ENCODE measurements around the gene CACNA2D2. TPM values are rescaled to one million over a fixed set of nuclear protein-coding genes. Genes with fewer than 3 reads are reported as not detected.

The CACNA2D2 gene
- total and polyA plus RNA-seq, 7 donors, result 0.14 to 1.6 (median 0.83) TPM

- H3K4me3 ChIP-seq, result no peak overlapping the region
- TF ChIP-seq, protein P1, sequence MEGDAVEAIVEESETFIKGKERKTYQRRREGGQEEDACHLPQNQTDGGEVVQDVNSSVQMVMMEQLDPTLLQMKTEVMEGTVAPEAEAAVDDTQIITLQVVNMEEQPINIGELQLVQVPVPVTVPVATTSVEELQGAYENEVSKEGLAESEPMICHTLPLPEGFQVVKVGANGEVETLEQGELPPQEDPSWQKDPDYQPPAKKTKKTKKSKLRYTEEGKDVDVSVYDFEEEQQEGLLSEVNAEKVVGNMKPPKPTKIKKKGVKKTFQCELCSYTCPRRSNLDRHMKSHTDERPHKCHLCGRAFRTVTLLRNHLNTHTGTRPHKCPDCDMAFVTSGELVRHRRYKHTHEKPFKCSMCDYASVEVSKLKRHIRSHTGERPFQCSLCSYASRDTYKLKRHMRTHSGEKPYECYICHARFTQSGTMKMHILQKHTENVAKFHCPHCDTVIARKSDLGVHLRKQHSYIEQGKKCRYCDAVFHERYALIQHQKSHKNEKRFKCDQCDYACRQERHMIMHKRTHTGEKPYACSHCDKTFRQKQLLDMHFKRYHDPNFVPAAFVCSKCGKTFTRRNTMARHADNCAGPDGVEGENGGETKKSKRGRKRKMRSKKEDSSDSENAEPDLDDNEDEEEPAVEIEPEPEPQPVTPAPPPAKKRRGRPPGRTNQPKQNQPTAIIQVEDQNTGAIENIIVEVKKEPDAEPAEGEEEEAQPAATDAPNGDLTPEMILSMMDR (IDR thresholded peaks at IDR 0.05), result no peak
- H3K4me1 ChIP-seq, result no peaks in the 10 kb centered on the region
- WGBS, 3 donors, result 49 to 61% (median 55%) methylated on average over 4 of the region's 4 CpGs
- DNase-seq (no peak), ATAC-seq (no peak)
- H3K27ac ChIP-seq, result no peak overlapping the region
- no peaks in the 10 kb centered on the region for H3K27me3 ChIP-seq (ENCODE audit: insufficient read depth in 3 of 3, low read length in 2 of 3)
- H3K36me3 ChIP-seq (ENCODE audit: insufficient read depth in 1 of 2, low read depth in 1 of 2), result no peaks in the 10 kb centered on the region
- intact Hi-C loops (cut with DNase I), result no loop called here
- H3K9me3 ChIP-seq, result no peaks in the 10 kb centered on the region
Observed at GRCh38 chr3:50480471-50480870, 23.0 kb downstream of the CACNA2D2 start.

- TF ChIP-seq, protein P1 (IDR thresholded peaks at IDR 0.05), result no peak
- H3K27me3 ChIP-seq (ENCODE audit: insufficient read depth in 3 of 3, low read length in 2 of 3), result no peaks in the 10 kb centered on the region
- H3K27ac ChIP-seq, result no peak overlapping the region
- H3K9me3 ChIP-seq, result no peaks in the 10 kb centered on the region
- no peak overlapping the region for H3K4me3 ChIP-seq
- DNase-seq (no peak), ATAC-seq (no peak)
- peaks cover under 1% of the 10 kb centered on the region for H3K4me1 ChIP-seq
- 73 to 84% (median 74%) methylated on average over 4 of the region's 4 CpGs for WGBS, 3 donors
- no peaks in the 10 kb centered on the region for H3K36me3 ChIP-seq (ENCODE audit: insufficient read depth in 1 of 2, low read depth in 1 of 2)
- intact Hi-C loops (cut with DNase I), result no loop called here
Observed at GRCh38 chr3:50479523-50479922, 23.9 kb downstream of the CACNA2D2 start.

DNA sequence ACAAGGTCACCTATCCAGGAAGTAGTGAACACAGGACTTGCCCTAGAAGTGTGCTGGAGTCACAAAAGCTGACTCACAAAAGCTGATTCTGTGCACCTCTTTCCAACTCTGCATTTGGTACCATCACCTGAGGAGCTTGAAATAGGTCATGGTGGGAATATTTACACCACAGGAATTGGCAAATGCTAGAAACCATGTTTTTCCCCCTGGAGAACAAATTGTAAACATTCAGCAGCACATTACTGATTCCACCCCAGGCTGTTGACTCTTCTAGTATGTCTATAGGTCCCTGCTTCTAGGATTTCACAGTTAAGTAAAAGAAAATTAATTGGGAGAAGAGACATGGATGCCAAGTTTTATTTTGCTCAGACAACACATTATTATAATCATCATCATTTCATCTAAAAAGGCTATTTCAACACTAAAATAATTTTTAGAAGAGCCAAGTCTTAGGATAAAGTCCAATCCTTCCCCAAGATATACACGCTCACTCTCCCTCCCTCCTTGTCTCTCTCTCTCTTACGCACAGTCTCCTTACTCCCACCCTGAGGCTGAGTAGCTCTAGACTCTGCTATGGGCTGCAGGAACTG, 24.7 kb downstream of the CACNA2D2 start:
- 97 to 98% (median 97%) methylated on average over 2 of the region's 2 CpGs for WGBS, 3 donors
- Histone ChIP-seq H3K4me3 (no peak overlapping the region), H3K9me3 (no peaks in the 10 kb centered on the region), H3K36me3 (ENCODE audit: insufficient read depth in 1 of 2, low read depth in 1 of 2) (no peaks in the 10 kb centered on the region), H3K27ac (no peak overlapping the region), H3K4me1 (peaks cover 6% of the 10 kb centered on the region), H3K27me3 (ENCODE audit: insufficient read depth in 3 of 3, low read length in 2 of 3) (no peaks in the 10 kb centered on the region)
- intact Hi-C loops (cut with DNase I), result no loop called here
- DNase-seq (no peak), ATAC-seq (no peak)
- TF ChIP-seq, protein P1 (IDR thresholded peaks at IDR 0.05), result no peak

DNA sequence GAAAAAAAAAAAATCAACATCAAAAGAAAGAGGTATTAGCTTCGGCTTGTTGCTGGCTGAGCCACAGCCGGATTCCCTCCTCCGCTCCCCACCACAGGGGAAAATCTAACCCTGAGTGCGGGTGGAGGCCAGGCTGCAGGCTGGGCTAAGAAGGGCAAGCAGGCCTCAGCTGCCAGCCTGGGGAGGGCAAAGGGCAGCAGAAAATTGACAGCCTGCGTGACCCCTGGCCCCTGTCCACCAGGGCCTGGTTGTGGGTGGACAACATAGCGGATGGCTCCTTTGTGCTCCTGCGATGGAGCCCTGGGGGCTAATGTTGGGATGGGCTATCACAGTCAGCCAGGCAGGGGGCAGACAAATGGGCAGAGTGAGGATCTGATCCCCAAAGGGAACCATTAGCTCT, 25.4 kb downstream of the CACNA2D2 start:
- Histone ChIP-seq H3K4me1 (peaks cover 7% of the 10 kb centered on the region), H3K27ac (no peak overlapping the region), H3K36me3 (ENCODE audit: insufficient read depth in 1 of 2, low read depth in 1 of 2) (no peaks in the 10 kb centered on the region), H3K27me3 (ENCODE audit: insufficient read depth in 3 of 3, low read length in 2 of 3) (no peaks in the 10 kb centered on the region), H3K4me3 (no peak overlapping the region), H3K9me3 (no peaks in the 10 kb centered on the region)
- ATAC-seq (no peak), DNase-seq (no peak)
- WGBS, 3 donors, result 88 to 94% (median 91%) methylated on average over 7 of the region's 7 CpGs
- TF ChIP-seq, protein P1 (IDR thresholded peaks at IDR 0.05), result no peak
- intact Hi-C loops (cut with DNase I), result no loop called here

GRCh38 chr3:50475348-50475747, 28.1 kb downstream of the CACNA2D2 start:
- Histone ChIP-seq H3K27ac (no peak overlapping the region), H3K4me1 (peaks cover 7% of the 10 kb centered on the region), H3K9me3 (no peaks in the 10 kb centered on the region), H3K27me3 (ENCODE audit: insufficient read depth in 3 of 3, low read length in 2 of 3) (no peaks in the 10 kb centered on the region), H3K4me3 (no peak overlapping the region), H3K36me3 (ENCODE audit: insufficient read depth in 1 of 2, low read depth in 1 of 2) (no peaks in the 10 kb centered on the region)
- 92 to 93% (median 92%) methylated on average over 12 of the region's 12 CpGs for WGBS, 3 donors
- TF ChIP-seq, protein P1 (IDR thresholded peaks at IDR 0.05), result no peak
- ATAC-seq (no peak), DNase-seq (no peak)
- intact Hi-C loops (cut with DNase I), result no loop called here

Measured in psoas muscle (tissue), 8 donors.